Mammary epithelial cell (primary cell): ENCODE data around the gene NHLRC4.

Source experiments
- CTCF ChIP-seq, 2 donors: IDR thresholded peaks in 1 of 2; conservative IDR thresholded peaks in 1 of 2; 2 replicates each; pipeline ENCODE4 v1.5.1; 2011 to 2012; ENCODE audit warnings: inconsistent platforms in 2 of 2, low read length in 2 of 2, mild to moderate bottlenecking in 2 of 2, control low read depth in 1 of 2, low read depth in 1 of 2; ENCODE audit not compliant: insufficient read depth in 1 of 2; ENCODE audit errors: extremely low read depth in 1 of 2
- EZH2 ChIP-seq: IDR thresholded peaks from 2 replicates; pipeline ENCODE4 v1.6.1; 2012; ENCODE audit warnings: low read length, inconsistent platforms, borderline replicate concordance

- TF ChIP-seq EZH2 = no peak
- TF ChIP-seq CTCF (conservative IDR thresholded peaks at IDR 0.05 in 1 of 2, IDR thresholded peaks at IDR 0.05 in 1 of 2; ENCODE audit: extremely low read depth in 1 of 2, insufficient read depth in 1 of 2, low read depth in 1 of 2, low read length in 2 of 2) = no peak
Observed at GRCh38 chr16:580946-581498, 14.2 kb downstream of the NHLRC4 start.
